ENCODE results near the gene SPEF1.

SPEF1 gene

DNA sequence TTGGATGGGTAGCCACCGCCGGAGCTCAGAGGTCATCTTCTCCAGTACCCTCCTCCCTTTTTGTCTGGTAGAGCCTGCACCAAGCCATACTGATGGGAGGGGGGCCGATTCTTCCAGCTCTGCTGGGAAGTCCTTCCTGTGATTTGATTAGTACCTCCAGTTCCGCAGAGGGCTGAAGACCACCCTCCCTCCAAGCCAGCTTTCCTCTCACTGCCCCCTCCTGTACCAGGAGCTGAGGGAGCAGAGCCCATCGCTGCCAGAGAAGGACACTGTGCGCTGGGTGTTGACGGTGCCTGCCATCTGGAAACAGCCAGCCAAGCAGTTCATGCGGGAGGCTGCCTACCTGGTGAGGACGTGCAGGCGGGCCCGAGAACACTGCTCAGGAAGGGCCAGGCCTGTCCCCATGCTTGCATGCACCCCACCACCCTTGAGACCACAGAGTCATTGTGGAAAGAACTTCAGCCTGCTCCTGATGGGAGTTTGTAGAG lies 35.5 kb downstream of the SPEF1 start:
- DNase-seq: no peak

- DNase-seq: peak; percentile 75 to 83
Measured at GRCh38 chr20:3744806-3745685, 36.2 kb downstream of the SPEF1 start.

DNA sequence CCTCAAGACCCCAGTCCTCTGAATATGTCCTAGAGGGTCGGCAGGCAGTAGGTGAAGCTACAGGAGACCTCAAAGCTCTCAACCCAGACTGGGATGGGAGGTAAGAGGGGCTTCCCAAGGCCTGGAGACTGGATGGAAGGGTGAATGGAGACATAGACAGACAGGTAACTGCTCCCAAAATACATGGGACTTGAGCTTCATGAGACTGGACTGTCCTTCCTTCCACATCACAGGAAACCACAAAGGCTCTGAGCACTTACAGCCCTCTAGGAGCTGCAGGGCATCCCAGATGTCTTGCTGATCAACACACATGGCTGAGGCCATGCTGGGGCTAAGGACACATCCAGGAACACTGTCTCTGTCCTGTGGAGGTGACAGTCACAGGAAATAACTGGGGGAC lies 37.2 kb downstream of the SPEF1 start:
- no peak for DNase-seq

GRCh38 chr20:3743251-3743650 lies 38.0 kb downstream of the SPEF1 start:
- no peak for DNase-seq

GRCh38 chr20:3741836-3742458 lies 39.3 kb downstream of the SPEF1 start:
- DNase-seq: no peak

DNA sequence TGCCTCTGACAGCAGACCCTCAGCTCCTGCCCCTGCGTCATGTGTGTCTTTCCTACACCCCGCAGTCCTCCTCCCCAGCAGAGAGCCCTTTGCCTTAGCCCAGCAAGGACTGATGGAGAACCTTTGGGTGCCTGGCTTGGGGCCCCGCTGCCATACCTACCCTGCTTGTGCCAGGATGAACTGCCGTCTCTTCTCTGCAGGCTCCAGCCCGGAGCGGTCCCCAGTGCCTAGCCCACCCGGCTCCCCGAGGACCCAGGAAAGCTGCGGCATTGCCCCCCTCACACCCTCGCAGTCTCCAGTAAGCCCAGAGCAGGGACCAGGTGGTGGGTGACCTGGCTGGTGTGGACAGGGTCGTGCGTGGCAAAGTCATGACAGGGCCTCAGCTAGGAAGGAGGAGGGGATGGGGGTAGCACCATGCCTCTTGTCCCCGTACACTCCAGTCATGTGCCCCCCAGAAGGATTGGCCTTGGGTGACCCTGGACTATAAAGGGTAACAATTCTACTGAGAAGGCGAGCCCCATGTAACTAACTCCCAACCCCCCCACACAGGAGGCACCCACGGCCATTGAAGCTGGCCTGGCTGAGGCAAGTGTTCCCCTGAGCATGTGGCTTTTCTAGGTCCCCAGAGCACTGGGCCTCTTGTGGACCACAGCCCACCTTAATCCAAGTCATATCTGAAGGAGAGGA lies 40.5 kb downstream of the SPEF1 start:
- no peak for DNase-seq

DNA sequence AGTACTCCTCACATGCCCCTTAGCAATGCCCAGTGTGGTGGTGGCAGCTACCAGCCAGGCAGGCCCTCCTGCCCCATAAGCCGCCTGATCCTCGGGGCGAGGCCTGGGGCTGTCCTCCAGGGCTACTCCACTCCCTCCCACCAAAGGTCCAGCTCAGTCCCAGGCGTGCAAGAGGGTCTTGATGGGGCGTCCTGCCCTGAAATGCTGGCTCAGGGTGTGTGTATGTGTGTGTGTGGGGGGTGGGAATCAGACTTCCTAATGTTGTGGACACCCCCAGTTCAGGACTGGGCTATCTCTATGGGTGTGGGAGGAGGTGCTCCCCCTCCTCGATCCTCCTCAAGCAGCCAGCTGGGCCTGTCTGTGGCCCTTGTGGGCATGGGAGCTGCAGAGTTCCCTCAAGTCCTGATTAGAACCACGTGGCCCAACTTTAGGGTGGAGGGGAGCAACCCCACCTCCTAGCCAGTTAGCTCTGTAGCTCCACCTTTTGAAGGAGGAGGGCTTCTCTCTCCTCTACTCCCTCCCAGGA lies 41.3 kb downstream of the SPEF1 start:
- DNase-seq: no peak

DNA sequence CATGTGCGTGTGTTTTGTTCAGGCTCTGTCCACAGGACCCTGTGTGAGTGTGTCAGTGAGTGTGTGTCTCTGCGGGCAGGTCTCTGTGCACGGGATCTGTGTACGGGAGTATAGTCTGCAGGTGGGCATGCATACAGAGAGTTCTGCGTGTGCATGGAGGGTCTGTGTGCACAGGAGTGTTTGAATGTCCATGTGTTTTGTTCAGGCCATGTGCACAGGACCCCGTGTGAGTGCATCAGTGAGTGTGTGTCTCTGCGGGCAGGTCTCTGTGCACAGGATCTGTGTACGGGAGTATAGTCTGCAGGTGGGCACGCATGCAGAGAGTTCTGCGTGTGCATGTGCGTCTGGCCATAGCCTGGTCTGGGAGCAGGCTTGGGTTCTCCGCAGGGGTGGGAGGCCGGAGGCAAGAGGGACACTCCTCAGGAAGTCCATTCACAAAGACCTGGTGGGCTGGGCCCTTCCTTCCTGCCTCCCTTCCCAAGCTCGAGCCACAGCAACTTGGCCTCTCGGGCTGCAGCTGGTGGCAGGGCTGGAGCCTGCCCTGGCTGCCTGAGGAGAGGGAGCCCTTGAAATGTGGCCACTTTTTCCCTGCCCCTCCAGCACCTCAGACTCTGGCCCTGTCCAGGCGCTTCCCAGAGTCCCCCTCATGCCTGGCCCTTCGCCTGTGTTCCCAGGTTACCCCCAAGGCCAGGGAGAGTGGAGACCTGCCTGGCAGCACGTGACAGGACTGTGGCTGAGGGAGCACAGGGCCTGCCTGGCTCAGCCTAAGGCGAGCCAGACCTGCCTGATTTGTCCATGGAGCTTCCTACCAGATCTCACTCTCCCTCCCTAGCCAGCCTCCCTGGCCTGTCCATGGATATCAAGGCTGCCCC lies 42.0 kb downstream of the SPEF1 start:
- no peak for DNase-seq

DNA sequence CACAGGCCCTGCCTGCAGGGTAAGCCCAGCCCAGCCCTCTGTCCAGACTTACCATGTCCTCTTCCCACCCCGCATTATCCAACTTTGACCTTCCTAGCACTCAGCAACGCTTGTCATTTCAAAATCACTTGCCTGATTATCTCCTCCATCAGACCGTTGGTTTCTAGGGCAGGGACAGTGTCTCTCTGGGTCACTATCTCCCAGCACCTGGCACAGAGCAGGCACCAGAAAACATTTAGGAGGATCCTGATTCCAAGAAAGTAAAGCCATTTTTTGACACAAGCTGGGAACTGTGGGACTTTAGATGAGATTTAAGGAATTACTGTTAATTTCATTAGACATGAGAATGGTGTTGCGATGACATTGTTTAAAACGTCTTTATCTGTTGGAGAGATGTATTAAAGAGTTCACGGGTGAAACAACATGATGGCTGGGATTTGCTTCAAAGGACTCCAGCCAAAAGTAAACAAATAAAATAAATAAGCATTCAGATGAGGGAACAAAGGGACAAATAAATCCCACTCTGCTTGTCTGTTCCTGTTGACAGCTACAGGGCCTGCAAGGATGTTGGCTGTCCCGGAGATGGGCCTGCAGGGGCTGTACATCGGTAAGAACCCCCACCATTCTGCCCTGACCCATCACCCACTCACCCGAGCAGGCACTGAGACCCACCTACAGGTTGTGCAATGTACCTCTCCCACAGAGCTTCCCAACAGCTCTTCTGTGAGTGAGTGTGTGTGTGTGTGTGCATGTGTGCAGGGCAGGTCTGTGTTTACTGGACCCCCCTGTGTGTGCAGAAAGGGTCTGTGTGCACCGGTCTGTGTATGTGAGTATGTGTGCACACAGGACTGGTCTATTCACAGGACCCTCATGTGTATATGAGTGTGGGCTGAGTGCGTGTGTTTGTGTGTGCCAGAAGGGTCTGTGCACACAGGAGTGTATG lies 42.9 kb downstream of the SPEF1 start:
- DNase-seq: no peak

- DNase-seq: no peak
Measured at GRCh38 chr20:3735768-3736167, 45.5 kb downstream of the SPEF1 start.

GRCh38 chr20:3734111-3734843 lies 47.0 kb downstream of the SPEF1 start:
- DNase-seq: no peak

DNA sequence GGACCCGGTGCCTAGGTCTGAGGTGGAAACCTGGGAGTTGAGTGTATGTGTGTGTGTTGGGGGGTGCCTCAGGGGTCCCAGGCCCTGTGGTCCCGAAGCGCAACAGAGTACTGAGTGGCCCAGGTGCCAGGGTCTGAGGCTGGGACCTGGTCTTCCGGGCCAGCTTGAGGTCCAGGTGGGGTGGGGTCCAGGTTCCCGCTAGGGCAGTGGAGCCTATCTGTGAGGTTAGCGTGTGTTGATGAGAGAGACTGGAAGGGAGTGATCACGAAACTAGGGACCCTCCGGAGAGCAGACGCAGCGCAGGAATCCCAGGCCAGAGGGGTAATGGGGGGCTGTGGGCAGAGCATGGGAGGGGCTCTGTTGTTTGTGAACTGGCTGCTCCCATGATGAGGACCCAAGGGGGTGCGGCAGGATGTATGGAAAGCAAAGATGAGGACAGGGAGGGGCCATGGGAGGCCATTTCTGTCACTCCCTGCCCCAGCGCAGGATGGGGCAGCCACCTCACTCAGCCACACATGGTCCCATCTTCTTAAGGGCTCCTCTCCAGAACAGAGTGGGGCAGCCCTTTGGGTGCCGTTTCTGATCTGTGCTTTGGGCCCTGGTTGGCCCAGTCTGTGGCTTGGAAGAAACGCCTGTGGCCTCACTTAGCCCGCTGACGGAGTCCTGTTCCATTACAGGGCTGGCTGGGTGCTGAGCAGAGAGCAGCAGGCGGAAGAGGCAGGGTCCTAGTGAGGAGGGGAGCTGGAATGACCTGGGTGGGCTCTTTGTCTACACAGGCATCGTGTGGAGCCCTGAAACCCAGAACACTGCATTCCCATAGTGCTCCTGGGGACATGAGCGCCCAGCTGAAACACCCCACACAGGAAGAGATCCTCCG lies 47.9 kb downstream of the SPEF1 start:
- no peak for DNase-seq

GRCh38 chr20:3732327-3733118 lies 48.7 kb downstream of the SPEF1 start, which contains the start of gene HSPA12B:
HSPA12B (plus strand) TSS chr20:3732685; CDS start chr20:3738675, 5,990 bp downstream.
- no peak for DNase-seq

DNA sequence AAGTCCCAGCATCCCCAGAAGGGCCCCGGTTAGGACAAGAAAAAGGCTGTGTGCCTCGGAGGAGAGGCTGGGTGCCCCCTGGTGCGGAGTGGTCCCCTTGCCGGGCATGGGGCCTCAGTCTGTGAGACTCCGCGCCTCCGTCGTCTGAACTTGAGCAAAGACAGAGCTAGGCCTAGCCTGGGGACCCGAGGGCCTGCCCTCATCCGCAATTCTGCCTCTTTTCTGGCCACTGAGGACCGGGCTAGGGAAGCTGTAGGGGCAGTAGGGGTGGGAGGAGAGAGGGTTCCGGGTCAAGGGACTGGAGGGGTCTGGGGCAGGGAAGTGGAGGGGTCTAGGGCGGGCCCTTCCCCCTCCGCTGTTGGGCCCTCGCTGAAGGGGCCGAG lies 49.3 kb downstream of the SPEF1 start:
- DNase-seq: no peak

DNA sequence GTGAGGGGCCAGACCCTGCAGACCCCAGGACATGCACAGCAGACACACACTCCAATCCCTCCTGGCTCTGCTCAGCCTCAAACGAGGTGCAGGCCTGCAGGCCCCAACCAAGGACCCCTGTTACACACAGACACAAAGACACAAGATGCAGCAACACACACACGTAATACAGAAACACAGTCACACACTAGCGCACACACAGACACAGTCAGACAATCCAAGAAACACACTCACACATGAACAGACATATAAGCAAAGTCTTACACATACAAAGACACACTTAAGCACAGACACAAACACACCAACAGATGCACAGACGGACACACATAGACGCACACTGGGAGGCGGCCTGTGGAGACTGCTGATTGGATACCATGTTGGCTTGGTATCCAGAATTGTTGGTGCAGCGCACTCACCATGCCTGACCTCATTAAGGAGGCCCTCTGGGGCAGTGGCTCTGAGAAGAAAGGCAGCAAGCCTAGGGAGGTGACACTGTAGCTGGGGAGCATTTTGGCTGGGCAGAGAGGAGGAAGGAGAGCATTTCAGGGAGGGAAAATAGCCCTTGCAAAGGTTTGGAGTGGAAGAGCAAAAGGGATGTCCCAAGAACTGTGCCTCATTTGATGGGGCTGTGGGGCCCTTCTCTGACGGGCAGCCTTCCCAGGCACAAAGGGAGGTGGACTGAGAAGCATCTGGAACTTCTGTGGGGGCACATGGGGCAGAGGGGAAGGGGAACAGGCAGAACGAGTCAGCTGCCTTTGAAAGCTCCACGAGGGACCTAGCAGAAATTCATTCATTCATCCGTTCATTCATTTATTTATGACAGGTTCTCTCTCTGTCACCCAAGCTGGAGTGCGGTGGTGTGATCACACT lies 50.2 kb downstream of the SPEF1 start:
- DNase-seq: no peak

DNA sequence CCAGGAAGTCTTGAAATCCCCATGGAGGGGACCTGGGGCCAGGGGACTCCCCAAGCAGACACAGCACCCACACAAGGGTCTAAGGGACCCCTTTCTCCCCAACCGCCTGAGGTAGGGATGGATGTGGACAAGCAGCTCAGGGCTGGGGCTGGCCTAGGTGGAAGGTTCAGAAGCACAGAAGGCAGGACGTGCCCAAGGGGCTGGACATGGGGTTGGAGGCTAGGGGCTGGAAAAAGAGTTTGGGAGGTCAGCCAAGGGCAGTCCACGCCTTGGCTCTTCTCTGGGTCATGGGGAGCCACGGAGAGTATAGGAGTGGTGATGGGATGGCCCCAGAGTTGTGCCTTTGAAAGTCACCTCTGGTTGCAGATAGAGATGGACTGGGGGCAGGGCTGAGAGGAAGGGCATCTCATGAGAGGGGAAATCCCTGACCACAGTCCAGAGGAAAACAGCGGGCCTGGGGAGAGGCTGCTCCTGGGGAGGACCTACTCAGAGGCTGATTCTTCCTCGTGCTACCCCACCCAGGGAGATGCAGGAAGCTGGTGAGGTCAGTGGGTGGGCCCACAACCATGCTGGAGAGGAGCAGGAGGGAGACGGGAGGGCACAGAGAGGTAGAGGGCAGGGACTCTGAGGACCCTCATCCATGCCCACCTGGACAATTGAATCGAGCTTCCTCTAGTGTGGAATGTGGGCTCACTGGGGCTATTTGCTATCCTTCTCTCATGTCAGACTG lies 51.3 kb downstream of the SPEF1 start:
- peak in 1 of 2 donors; percentile 29 for DNase-seq

- no peak for DNase-seq
Measured at GRCh38 chr20:3729378-3729777, 51.9 kb downstream of the SPEF1 start.

All from inflammatory macrophage (primary cell).